GM12878 (cell line): ENCODE measurements around the gene RREB1. TPM values are rescaled to one million over a fixed set of nuclear protein-coding genes. Genes with fewer than 3 reads are reported as not detected.

ENCODE experiments used
- BHLHE40 ChIP-seq, 2 experiments: fragments of 450-650 bp in 1 of 2; IDR thresholded peaks; 2 replicates each; pipeline ENCODE4 v1.6.1; 2011 to 2017; ENCODE audit warnings: low read depth in 2 of 2, borderline replicate concordance in 1 of 2, improper control_type of control experiment in 1 of 2, low read length in 1 of 2, mild to moderate bottlenecking in 1 of 2
- CREM ChIP-seq: IDR thresholded peaks from 2 replicates; pipeline ENCODE4 v1.6.1; 2014; ENCODE audit warnings: antibody characterized with exemption, low read depth
- DPF2 ChIP-seq: fragments of 450-650 bp; IDR thresholded peaks from 2 replicates; pipeline ENCODE4 v1.6.1; 2017; ENCODE audit warnings: mild to moderate bottlenecking
- EP300 ChIP-seq, 2 experiments: fragments of 150-350 bp in 1 of 2; IDR thresholded peaks; 2 replicates each; pipeline ENCODE4 v1.6.1; 2011 to 2012; ENCODE audit warnings: low read depth in 2 of 2, low read length in 2 of 2, borderline replicate concordance in 1 of 2, improper control_type of control experiment in 1 of 2, inconsistent platforms in 1 of 2; ENCODE audit not compliant: control insufficient read depth in 1 of 2
- FOXM1 ChIP-seq: IDR thresholded peaks from 2 replicates; pipeline ENCODE4 v1.6.1; 2012; ENCODE audit warnings: low read depth, mild to moderate bottlenecking, inconsistent platforms, low read length, moderate library complexity
- MAX ChIP-seq: IDR thresholded peaks from 2 replicates; pipeline ENCODE4 v1.6.1; 2012; ENCODE audit warnings: low read depth, low read length, improper control_type of control experiment
- MXI1 ChIP-seq: fragments of 150-350 bp; IDR thresholded peaks from 2 replicates; pipeline ENCODE4 v1.6.1; 2011; ENCODE audit warnings: low read depth, mild to moderate bottlenecking, inconsistent platforms, low read length, improper control_type of control experiment
- NBN ChIP-seq: fragments of 450-650 bp; IDR thresholded peaks from 2 replicates; pipeline ENCODE4 v1.6.1; 2016
- NFIC ChIP-seq: IDR thresholded peaks from 2 replicates; pipeline ENCODE4 v1.6.1; 2012; ENCODE audit warnings: low read depth, mild to moderate bottlenecking, inconsistent platforms, low read length, moderate library complexity
- NR2C2 ChIP-seq: IDR thresholded peaks from 2 replicates; pipeline ENCODE4 v1.6.1; 2011; ENCODE audit warnings: borderline replicate concordance, low read depth; ENCODE audit not compliant: control insufficient read depth, insufficient read length
- PAX5 ChIP-seq: IDR thresholded peaks from 2 replicates; pipeline ENCODE4 v1.6.1; 2011; ENCODE audit warnings: low read depth, low read length, borderline replicate concordance
- PAX8 ChIP-seq: fragments of 450-650 bp; IDR thresholded peaks from 2 replicates; pipeline ENCODE4 v1.6.1; 2017; ENCODE audit warnings: mild to moderate bottlenecking, moderate library complexity
- POU2F2 ChIP-seq: IDR thresholded peaks from 3 replicates; pipeline ENCODE4 v1.6.1; 2011; ENCODE audit warnings: low read depth, mild to moderate bottlenecking, low read length, borderline replicate concordance
- PRDM15 ChIP-seq: fragments of 450-650 bp; formaldehyde crosslinking; IDR thresholded peaks from 2 replicates; pipeline ENCODE4 v1.4.0; 2020; ENCODE audit warnings: mild to moderate bottlenecking, moderate library complexity
- SIX5 ChIP-seq: IDR thresholded peaks from 2 replicates; pipeline ENCODE4 v1.6.1; 2011; ENCODE audit warnings: mild to moderate bottlenecking, low read depth, low read length, moderate library complexity; ENCODE audit not compliant: severe bottlenecking
- SMAD1 ChIP-seq: fragments of 450-650 bp; IDR thresholded peaks from 2 replicates; pipeline ENCODE4 v1.6.1; 2018; ENCODE audit warnings: mild to moderate bottlenecking, low read depth; ENCODE audit not compliant: partially characterized antibody
- STAT1 ChIP-seq: fragments of 450-650 bp; conservative IDR thresholded peaks from 2 replicates; pipeline ENCODE4 v1.6.1; 2014; ENCODE audit warnings: antibody characterized with exemption, mild to moderate bottlenecking
- ZBED1 ChIP-seq: IDR thresholded peaks from 2 replicates; pipeline ENCODE4 v1.6.1; 2016; ENCODE audit warnings: borderline replicate concordance
- ZBTB11 ChIP-seq: fragments of 450-650 bp; formaldehyde crosslinking; IDR thresholded peaks from 2 replicates; pipeline ENCODE4 v1.5.0; 2022; ENCODE audit warnings: mild to moderate bottlenecking, missing genetic modification characterization
- ZNF24 ChIP-seq: fragments of 450-650 bp; IDR thresholded peaks from 2 replicates; pipeline ENCODE4 v1.6.1; 2017; ENCODE audit warnings: antibody characterized with exemption, mild to moderate bottlenecking
- ZNF384 ChIP-seq: IDR thresholded peaks from 2 replicates; pipeline ENCODE4 v1.6.1; 2012; ENCODE audit warnings: low read depth, mild to moderate bottlenecking, low read length, improper control_type of control experiment, borderline replicate concordance
- polyA plus RNA-seq, 11 experiments: library from polyadenylated mRNA; depleted of rRNA in 4 of 11; unstranded in 6 of 11; stranded (reverse) in 5 of 11; fragments of >200 nt; fragmentation: Nextera tagmentation in 4 of 11; fragmentation: Illumina TruSeq in 1 of 11; extraction: Ambion mirVana in 4 of 11; extraction: Trizol in 1 of 11; gene quantifications; 1 replicate in 1 of 11; 2 replicates in 10 of 11; pipeline versions ENCODE4 v1.2.1 to v1.2.3, GENCODE V29; 2011 to 2016; ENCODE audit warnings: inconsistent platforms in 2 of 11, missing spikeins in 2 of 11, low read depth in 1 of 11
- total RNA-seq, 4 experiments: library from RNA; depleted of rRNA in 3 of 4; stranded (reverse); fragments of >200 nt in 3 of 4; fragmentation: Illumina TruSeq in 1 of 4; extraction: Trizol in 1 of 4; gene quantifications; 2 replicates each; pipeline versions ENCODE4 v1.2.1 to v1.2.3, GENCODE V29; 2013 to 2021
- TF ChIP-seq, protein P1 (sequence below): fragments of 450-650 bp; IDR thresholded peaks from 2 replicates; pipeline ENCODE4 v1.6.1; 2017; ENCODE audit warnings: mild to moderate bottlenecking

Gene RREB1
- total and polyA plus RNA-seq, 10 of the 15 experiments (the other 5 are each of a cell fraction or from before 2014, with no cell fraction given), result 1.9 to 30.3 (median 8.6) TPM

GRCh38 chr6:7135755-7136154 lies 28.0 kb downstream of the RREB1 start (continued):
- TF ChIP-seq EP300 (IDR thresholded peaks at IDR 0.05; ENCODE audit: borderline replicate concordance in 1 of 2, control insufficient read depth in 1 of 2, low read depth in 2 of 2, low read length in 2 of 2) (0 out of 4 replicates have a peak, but pooled peaks of 1 of the 2 experiments have one; percentile 18), SMAD1 (no peak), ZNF24 (no peak), SIX5 (no peak), MXI1 (peak; percentile 50; the same call in 1 of the 2 replicates), NFIC (peak; percentile 26; the same call in 1 of the 2 replicates), PRDM15 (CRISPR knock-in tag) (no peak), STAT1 (no peak), MAX (no peak), PAX8 (no peak), DPF2 (no peak), FOXM1 (no peak), NR2C2 (no peak), BHLHE40 (IDR thresholded peaks at IDR 0.05; ENCODE audit: borderline replicate concordance in 1 of 2, low read depth in 2 of 2, low read length in 1 of 2) (peak; percentile 31 to 46; a peak in 1 of 4 replicates), POU2F2 (no peak), NBN (no peak), CREM (no peak), ZNF384 (no peak), PAX5 (peak; percentile 70; the same call in 1 of the 2 replicates), ZBTB11 (CRISPR knock-in tag) (no peak), ZBED1 (no peak)
- TF ChIP-seq, protein P1, sequence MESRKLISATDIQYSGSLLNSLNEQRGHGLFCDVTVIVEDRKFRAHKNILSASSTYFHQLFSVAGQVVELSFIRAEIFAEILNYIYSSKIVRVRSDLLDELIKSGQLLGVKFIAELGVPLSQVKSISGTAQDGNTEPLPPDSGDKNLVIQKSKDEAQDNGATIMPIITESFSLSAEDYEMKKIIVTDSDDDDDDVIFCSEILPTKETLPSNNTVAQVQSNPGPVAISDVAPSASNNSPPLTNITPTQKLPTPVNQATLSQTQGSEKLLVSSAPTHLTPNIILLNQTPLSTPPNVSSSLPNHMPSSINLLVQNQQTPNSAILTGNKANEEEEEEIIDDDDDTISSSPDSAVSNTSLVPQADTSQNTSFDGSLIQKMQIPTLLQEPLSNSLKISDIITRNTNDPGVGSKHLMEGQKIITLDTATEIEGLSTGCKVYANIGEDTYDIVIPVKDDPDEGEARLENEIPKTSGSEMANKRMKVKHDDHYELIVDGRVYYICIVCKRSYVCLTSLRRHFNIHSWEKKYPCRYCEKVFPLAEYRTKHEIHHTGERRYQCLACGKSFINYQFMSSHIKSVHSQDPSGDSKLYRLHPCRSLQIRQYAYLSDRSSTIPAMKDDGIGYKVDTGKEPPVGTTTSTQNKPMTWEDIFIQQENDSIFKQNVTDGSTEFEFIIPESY, result no peak
